HG03558 (cell line): ENCODE results near the gene DYRK3.
A peak's percentile ranks its signal among the peaks of the same experiment; 100 is the strongest.
"Not testable (repeated sequence)": the region's sequence is repeated elsewhere in the genome, so short reads cannot be mapped to it uniquely, and the experiment has no call there.

Source experiments
- ATAC-seq: cut with Tn5 transposase; IDR thresholded peaks from one replicate; pipeline ENCODE4 v1.9.1; 2021; ENCODE audit warnings: moderate number of reproducible peaks; ENCODE audit not compliant: unreplicated experiment; ENCODE audit errors: extremely low read depth

DYRK3 gene

DNA sequence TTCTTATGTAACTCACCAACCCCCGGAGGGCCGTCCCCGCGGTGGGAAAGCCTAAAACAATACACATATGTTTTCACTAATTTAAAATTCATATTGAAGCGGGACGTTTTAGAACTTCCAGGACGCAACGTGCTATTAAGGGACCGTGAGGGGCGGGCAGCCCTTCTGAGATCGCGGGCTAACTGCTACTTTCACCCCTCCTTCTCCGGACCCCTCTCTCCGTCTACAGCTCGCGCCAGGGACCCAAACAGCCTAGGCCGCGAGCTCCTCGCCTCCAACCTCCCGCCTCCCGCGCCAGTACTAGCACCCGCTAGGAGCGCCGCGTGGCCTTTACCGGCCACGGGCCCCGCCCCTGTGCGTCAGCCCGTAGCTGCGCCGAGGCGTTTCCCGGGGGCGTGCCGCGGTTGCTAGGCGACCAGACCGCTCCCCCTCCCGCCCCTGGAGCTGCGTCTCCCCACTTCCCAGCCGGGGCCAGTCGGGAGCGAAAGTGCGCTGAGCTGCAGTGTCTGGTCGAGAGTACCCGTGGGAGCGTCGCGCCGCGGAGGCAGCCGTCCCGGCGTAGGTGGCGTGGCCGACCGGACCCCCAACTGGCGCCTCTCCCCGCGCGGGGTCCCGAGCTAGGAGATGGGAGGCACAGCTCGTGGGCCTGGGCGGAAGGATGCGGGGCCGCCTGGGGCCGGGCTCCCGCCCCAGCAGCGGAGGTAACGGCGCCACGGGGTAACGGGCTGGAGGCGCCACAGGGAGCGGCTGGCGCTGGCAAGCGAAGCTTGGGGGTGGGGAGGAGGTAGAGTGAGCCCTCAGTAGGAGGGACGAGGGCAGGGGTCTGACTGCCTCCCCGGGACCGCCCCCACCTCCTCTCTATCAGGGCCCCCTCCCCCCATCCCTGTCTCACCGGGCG lies at the start of gene DYRK3:
Gene DYRK3 (plus strand): TSS at position 457 of the 898 bp plus-strand sequence. CDS start 168 bp downstream, at position 625.
- peak; percentile 69 for ATAC-seq

- ATAC-seq, result no peak
These were observed 48.6 kb upstream of the DYRK3 start for GRCh38 chr1:206586501-206587445.

- no peak for ATAC-seq
These were observed 47.4 kb upstream of the DYRK3 start for GRCh38 chr1:206587904-206588303.

GRCh38 chr1:206588492-206588891 lies 46.8 kb upstream of the DYRK3 start:
- no peak for ATAC-seq

GRCh38 chr1:206589206-206589605 lies 46.1 kb upstream of the DYRK3 start:
- ATAC-seq, result no peak

DNA sequence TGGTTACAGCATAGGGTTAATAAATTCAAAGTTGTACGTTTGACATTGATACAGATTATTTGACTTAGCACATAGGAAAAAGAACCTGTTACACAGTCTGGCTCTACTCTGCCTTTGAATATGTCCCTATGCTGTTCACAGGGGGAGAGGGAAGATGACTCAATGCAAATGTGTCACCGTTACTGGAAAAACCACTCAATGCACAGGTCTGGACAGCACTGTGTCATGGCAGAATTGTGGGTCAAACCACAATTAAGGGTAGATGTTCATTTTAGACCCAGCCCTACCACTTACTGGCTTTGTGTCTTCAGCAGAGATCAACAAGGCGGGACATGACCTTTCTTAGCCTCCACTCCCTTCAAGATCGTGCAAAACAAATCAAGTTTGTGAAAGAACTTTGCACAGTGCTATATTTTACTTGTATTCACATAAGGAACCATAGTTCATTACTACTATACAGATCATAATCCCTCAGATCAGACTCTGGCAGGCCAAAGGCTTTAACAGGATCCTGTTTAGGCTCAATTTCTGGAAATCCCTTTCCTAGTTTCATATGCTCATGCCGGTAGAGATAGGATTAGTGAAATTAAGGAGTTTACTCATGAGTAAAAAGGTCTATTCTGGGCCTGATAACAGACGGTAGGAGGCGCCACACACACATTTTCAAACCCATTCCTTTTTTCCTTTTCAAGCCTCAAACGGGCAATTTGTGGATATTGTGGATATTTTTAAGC lies 45.1 kb upstream of the DYRK3 start:
- no peak for ATAC-seq

DNA sequence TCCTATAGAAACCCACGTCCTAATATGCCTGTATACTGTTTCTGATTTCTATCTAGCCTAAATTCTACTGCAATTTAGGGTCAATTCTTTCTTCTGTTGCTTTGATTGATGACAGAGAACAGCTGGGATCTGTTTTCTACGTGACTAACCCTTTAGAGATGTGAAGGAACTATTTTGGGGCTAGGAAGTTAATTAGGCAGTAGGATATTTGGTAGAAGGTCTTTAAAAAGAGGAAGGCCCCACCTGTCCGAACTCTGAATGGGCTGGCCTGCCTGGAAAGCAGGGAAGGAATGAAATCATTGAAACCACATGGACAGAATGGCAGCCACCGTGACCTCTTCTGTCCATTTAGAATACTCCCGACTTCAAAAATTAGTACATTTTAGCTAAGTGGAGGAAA lies 44.1 kb upstream of the DYRK3 start:
- no peak for ATAC-seq

- no peak for ATAC-seq
These were observed 43.6 kb upstream of the DYRK3 start for GRCh38 chr1:206591696-206592095.

GRCh38 chr1:206593351-206593925 lies 41.9 kb upstream of the DYRK3 start:
- ATAC-seq, result no peak

DNA sequence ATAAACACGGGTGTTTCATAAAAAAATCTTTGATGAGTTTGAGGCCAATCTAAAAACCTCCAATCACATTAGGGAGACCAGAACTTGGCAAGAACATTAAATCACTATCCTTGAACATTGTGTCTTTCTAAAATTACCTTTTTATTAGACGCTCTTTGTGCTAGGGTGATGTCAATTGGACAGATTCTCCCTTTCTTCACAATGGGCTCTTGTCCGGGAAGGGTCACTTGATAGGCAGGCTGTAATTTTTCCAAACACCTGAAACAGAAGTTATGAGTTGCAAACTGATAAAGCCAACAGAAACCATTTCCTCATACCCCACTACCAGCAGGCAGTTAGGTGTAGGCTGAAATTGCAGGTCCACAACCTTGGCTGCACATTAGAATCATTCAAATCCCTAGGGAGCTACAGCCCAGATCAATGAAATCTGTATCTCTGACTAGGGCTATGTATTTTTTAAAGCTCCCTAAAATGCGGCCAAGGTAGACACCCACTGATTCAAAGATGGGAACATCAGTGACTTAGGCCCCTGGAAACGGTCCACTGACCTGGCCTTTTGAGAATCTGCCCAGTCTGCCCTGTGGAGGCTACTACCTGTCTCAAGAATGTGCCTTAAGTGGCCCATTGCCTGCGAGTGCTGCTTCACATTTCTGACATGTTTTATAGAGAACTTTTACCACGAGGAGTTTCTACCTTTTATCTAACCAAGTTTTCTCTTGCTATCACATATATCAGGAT lies 39.6 kb upstream of the DYRK3 start:
- ATAC-seq, result no peak

DNA sequence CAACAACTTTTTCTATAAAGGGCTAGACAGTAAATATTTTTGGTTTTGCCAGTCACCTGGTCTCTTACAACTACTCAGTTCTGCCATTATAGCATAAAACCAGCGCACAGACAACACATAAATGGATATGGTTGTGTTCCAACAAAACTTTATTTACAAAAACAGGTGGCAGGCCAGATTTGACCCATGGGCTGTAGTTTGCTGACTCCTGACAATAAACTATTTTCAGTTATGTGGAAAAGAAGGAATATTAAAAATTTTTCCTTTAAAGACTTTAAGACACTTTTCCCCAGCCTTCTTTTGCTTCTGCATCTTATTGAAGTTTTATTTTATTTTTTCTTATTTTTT lies 39.0 kb upstream of the DYRK3 start:
- ATAC-seq, result no peak

DNA sequence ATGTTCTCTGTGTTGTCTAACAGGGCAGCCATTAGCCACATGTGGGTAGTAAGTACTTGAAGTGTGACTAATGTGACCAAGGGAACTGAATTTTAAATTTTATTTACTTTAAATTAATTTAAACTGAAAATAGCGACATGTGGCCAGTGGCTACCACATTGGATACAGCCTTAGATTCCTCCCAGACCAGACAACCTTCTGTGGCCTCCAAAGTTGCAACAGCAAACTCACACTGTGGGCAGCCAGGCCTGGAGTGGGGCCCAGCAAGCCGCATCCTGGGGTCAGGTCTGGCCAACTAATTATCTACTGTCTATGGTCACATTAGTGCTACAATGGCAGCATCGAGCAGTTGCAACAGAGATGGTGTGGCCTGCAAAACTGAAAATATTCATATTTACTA lies 34.8 kb upstream of the DYRK3 start:
- no peak for ATAC-seq

DNA sequence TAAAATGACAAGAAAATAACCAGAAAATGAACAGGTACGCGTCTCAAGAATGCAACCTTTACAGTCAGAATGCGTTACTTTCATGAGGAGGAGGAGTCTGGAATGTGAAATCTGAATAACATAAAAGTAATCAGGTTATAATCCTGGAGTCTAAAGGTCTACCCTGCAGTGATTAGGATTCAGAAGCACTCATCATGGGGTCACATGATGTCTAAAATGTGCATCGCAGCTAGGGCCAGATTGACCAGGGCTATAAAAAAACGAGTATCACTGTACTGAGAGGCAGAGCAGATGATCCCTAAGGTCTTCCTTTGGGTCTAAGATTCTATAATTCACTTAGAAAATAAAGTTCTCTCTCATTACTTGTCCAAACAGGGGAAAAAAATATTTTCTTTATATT lies 30.5 kb upstream of the DYRK3 start:
- no peak for ATAC-seq

- no peak for ATAC-seq
These were observed 28.5 kb upstream of the DYRK3 start for GRCh38 chr1:206606867-206607266.

DNA sequence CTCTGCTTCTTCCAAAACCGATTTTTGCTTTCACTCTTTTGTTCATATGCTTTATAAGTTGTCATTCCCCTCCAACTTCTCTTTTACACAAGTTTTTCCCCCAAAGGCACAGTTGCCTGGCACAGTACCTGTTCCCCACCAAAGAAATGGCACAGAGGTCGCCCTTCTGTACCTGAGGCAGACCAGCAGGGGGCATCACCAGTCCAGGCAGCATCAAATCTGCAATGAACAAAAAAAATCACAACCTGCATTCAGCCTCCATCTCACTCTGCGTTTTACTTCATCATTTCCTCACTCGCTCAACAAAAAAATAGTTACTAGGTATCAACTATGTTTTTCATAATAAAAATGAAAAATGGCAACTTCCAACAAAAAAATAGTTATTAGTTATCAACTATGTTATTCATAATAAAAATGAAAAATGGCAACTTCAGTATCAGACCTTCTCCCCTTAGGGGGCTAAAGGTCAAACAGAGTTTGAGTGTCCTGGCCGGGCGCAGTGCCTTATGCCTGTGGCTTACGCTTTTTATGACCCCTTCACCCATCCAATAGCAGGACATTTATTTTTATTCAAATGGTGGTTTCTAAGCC lies 27.1 kb upstream of the DYRK3 start:
- ATAC-seq, result no peak

GRCh38 chr1:206609229-206609991 lies 25.9 kb upstream of the DYRK3 start:
- no peak for ATAC-seq

GRCh38 chr1:206612129-206612876 lies 23.0 kb upstream of the DYRK3 start, which contains the start of gene EIF2D:
TSS of gene EIF2D (minus strand) at chr1:206612465. CDS start at chr1:206612342, 123 bp downstream.
- no peak for ATAC-seq

GRCh38 chr1:206626396-206626795 lies 8.9 kb upstream of the DYRK3 start:
- not testable (repeated sequence) for ATAC-seq
